Liver (tissue), 9 donors: ENCODE results near the gene PSMB4. TPM values are rescaled to one million over a fixed set of nuclear protein-coding genes. Genes with fewer than 3 reads are reported as not detected.

Source experiments
- DNase-seq: peaks from one replicate; pipeline ENCODE4 v3.0.0-alpha.2; 2017; ENCODE audit warnings: low spot score
- H3K27ac ChIP-seq, 2 donors: one replicate each; pipeline ENCODE4 v1.7.0; 2013; ENCODE audit warnings: inconsistent platforms in 2 of 2, low read length in 2 of 2, control low read depth in 1 of 2, low read depth in 1 of 2, mild to moderate bottlenecking in 1 of 2
- H3K27me3 ChIP-seq, 4 donors: one replicate each; pipeline versions ENCODE4 v1.6.1 to v1.7.0; 2013; ENCODE audit warnings: low read length in 3 of 4, inconsistent platforms in 1 of 4, mild to moderate bottlenecking in 1 of 4, moderate library complexity in 1 of 4; ENCODE audit not compliant: control insufficient read depth in 4 of 4, insufficient read depth in 4 of 4
- H3K36me3 ChIP-seq, 4 donors: one replicate each; pipeline versions ENCODE4 v1.6.1 to v1.7.0; 2013; ENCODE audit warnings: low read length in 3 of 4, mild to moderate bottlenecking in 3 of 4, low read depth in 1 of 4, moderate library complexity in 1 of 4; ENCODE audit not compliant: control insufficient read depth in 4 of 4, insufficient read depth in 3 of 4
- H3K4me1 ChIP-seq, 4 donors: one replicate each; pipeline versions ENCODE4 v1.6.1 to v1.7.0; 2013; ENCODE audit warnings: low read length in 3 of 4, mild to moderate bottlenecking in 3 of 4, moderate library complexity in 1 of 4; ENCODE audit not compliant: control insufficient read depth in 4 of 4, insufficient read depth in 4 of 4
- H3K4me3 ChIP-seq, 3 donors: one replicate each; pipeline versions ENCODE4 v1.6.1 to v1.7.0; 2013; ENCODE audit warnings: low read length in 3 of 3, control low read depth in 1 of 3, low read depth in 1 of 3, mild to moderate bottlenecking in 1 of 3
- H3K9ac ChIP-seq, 2 donors: one replicate each; pipeline ENCODE4 v1.7.0; 2013; ENCODE audit warnings: low read length in 2 of 2, mild to moderate bottlenecking in 2 of 2, moderate library complexity in 2 of 2, control low read depth in 1 of 2, low read depth in 1 of 2
- H3K9me3 ChIP-seq, 4 donors: one replicate each; pipeline versions ENCODE4 v1.6.1 to v1.7.0; 2013; ENCODE audit warnings: low read length in 3 of 4; ENCODE audit not compliant: control insufficient read depth in 4 of 4
- EGR1 ChIP-seq, 2 donors: IDR thresholded peaks; 2 replicates each; pipeline ENCODE4 v1.6.1; 2016 to 2018; ENCODE audit warnings: antibody characterized with exemption in 2 of 2, low read depth in 2 of 2
- FOXA1 ChIP-seq: IDR thresholded peaks from 2 replicates; pipeline ENCODE4 v1.6.1; 2016; ENCODE audit warnings: antibody characterized with exemption
- FOXA2 ChIP-seq: IDR thresholded peaks from 2 replicates; pipeline ENCODE4 v1.6.1; 2016; ENCODE audit warnings: antibody characterized with exemption
- GABPA ChIP-seq, 2 donors: IDR thresholded peaks in 1 of 2; conservative IDR thresholded peaks in 1 of 2; 2 replicates each; pipeline ENCODE4 v1.6.1; 2016; ENCODE audit warnings: antibody characterized with exemption in 2 of 2, mild to moderate bottlenecking in 1 of 2, moderate library complexity in 1 of 2
- HNF4A ChIP-seq, 2 donors: conservative IDR thresholded peaks; 2 replicates each; pipeline ENCODE4 v1.6.1; 2016; ENCODE audit warnings: antibody characterized with exemption in 2 of 2, mild to moderate bottlenecking in 2 of 2
- JUND ChIP-seq, 2 donors: IDR thresholded peaks; 2 replicates each; pipeline ENCODE4 v1.6.1; 2016; ENCODE audit warnings: antibody characterized with exemption in 2 of 2
- RAD21 ChIP-seq, 2 donors: IDR thresholded peaks; 2 replicates each; pipeline ENCODE4 v1.6.1; 2016; ENCODE audit warnings: antibody characterized with exemption in 2 of 2, mild to moderate bottlenecking in 2 of 2
- RXRA ChIP-seq, 2 donors: IDR thresholded peaks; 2 replicates each; pipeline ENCODE4 v1.6.1; 2017 to 2018; ENCODE audit warnings: antibody characterized with exemption in 2 of 2, mild to moderate bottlenecking in 1 of 2
- SP1 ChIP-seq: IDR thresholded peaks from 2 replicates; pipeline ENCODE4 v1.6.1; 2018; ENCODE audit warnings: antibody characterized with exemption, mild to moderate bottlenecking
- WGBS: extraction: QIAGEN DNeasy Blood & Tissue Kit; methylation state at CpG from one replicate; pipeline ENCODE4 v1.1.7; 2013; 5-methylcytosine and 5-hydroxymethylcytosine counted together
- polyA plus RNA-seq, 2 donors: library from polyadenylated mRNA; stranded (reverse) in 1 of 2; unstranded in 1 of 2; fragments of 200-250 nt in 1 of 2; fragments of >200 nt in 1 of 2; fragmentation: Nextera tagmentation in 1 of 2; extraction: Ambion mirVana in 1 of 2; gene quantifications; one replicate each; pipeline versions ENCODE4 v1.2.1 to v1.2.3, GENCODE V29; 2013 to 2015
- total RNA-seq, 2 donors: library from RNA; depleted of rRNA; stranded (reverse); fragments of >200 nt; gene quantifications; one replicate each; pipeline ENCODE4 v1.2.3, GENCODE V29; 2014
- TF ChIP-seq, protein P1 (sequence below): IDR thresholded peaks from 2 replicates; pipeline ENCODE4 v1.6.1; 2016; ENCODE audit warnings: antibody characterized with exemption
- TF ChIP-seq, protein P2 (sequence below): IDR thresholded peaks from 2 replicates; pipeline ENCODE4 v1.6.1; 2016; ENCODE audit warnings: antibody characterized with exemption, mild to moderate bottlenecking
- TF ChIP-seq, protein P3 (sequence below): IDR thresholded peaks from 2 replicates; pipeline ENCODE4 v1.6.1; 2016; ENCODE audit warnings: antibody characterized with exemption
- TF ChIP-seq, protein P4 (sequence below): fragments of 150-350 bp; IDR thresholded peaks from 2 replicates; pipeline ENCODE4 v1.5.1; 2017; ENCODE audit warnings: improper control_type of control experiment, low read depth, low read length; ENCODE audit not compliant: missing input control
- TF ChIP-seq, protein P5 (sequence below): IDR thresholded peaks from 2 replicates; pipeline ENCODE4 v1.6.1; 2016; ENCODE audit warnings: antibody characterized with exemption
- donor health status: healthy.
- donor health status: healthy.
- donor health status: healthy.
- donor health status: healthy.
- donor health status: healthy.

The PSMB4 gene
- total and polyA plus RNA-seq, 4 donors = 130 to 228 (median 202) TPM

DNA sequence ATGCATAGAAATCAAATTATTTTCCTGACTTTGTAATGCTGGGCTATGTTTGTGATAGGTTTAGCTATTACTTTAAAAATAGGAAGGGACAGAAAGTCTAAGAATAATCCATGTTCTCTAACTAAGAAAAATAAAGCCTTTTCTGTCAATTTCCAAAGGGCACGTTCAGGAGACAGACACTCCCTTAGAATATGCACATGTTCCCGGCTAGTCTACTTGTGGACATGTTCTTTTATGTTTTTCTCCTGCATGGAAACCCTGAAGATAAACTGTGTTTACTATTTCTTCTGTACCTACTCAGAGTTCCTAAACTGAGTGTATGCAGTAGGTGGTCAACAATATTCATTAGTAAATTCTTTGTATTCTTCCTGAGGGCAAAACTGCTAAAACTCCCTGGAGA, 12.5 kb downstream of the PSMB4 start:
- Histone ChIP-seq H3K36me3 (peaks cover 11 to 73% (median 59%) of the 10 kb centered on the region in 4 donors), H3K9ac (no peak overlapping the region), H3K27ac (no peak overlapping the region), H3K4me1 (no peaks in the 10 kb centered on the region), H3K27me3 (no peaks in the 10 kb centered on the region), H3K9me3 (no peaks in the 10 kb centered on the region), H3K4me3 (no peak overlapping the region)
- DNase-seq = no peak
- no peak for TF ChIP-seq GABPA (IDR thresholded peaks at IDR 0.05 in 1 of 2, conservative IDR thresholded peaks at IDR 0.05 in 1 of 2)
- TF ChIP-seq, protein P1, sequence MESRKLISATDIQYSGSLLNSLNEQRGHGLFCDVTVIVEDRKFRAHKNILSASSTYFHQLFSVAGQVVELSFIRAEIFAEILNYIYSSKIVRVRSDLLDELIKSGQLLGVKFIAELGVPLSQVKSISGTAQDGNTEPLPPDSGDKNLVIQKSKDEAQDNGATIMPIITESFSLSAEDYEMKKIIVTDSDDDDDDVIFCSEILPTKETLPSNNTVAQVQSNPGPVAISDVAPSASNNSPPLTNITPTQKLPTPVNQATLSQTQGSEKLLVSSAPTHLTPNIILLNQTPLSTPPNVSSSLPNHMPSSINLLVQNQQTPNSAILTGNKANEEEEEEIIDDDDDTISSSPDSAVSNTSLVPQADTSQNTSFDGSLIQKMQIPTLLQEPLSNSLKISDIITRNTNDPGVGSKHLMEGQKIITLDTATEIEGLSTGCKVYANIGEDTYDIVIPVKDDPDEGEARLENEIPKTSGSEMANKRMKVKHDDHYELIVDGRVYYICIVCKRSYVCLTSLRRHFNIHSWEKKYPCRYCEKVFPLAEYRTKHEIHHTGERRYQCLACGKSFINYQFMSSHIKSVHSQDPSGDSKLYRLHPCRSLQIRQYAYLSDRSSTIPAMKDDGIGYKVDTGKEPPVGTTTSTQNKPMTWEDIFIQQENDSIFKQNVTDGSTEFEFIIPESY = no peak
- TF ChIP-seq SP1 = no peak
- TF ChIP-seq RXRA (IDR thresholded peaks at IDR 0.05) = no peak
- TF ChIP-seq, protein P2, sequence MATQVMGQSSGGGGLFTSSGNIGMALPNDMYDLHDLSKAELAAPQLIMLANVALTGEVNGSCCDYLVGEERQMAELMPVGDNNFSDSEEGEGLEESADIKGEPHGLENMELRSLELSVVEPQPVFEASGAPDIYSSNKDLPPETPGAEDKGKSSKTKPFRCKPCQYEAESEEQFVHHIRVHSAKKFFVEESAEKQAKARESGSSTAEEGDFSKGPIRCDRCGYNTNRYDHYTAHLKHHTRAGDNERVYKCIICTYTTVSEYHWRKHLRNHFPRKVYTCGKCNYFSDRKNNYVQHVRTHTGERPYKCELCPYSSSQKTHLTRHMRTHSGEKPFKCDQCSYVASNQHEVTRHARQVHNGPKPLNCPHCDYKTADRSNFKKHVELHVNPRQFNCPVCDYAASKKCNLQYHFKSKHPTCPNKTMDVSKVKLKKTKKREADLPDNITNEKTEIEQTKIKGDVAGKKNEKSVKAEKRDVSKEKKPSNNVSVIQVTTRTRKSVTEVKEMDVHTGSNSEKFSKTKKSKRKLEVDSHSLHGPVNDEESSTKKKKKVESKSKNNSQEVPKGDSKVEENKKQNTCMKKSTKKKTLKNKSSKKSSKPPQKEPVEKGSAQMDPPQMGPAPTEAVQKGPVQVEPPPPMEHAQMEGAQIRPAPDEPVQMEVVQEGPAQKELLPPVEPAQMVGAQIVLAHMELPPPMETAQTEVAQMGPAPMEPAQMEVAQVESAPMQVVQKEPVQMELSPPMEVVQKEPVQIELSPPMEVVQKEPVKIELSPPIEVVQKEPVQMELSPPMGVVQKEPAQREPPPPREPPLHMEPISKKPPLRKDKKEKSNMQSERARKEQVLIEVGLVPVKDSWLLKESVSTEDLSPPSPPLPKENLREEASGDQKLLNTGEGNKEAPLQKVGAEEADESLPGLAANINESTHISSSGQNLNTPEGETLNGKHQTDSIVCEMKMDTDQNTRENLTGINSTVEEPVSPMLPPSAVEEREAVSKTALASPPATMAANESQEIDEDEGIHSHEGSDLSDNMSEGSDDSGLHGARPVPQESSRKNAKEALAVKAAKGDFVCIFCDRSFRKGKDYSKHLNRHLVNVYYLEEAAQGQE = no peak
- TF ChIP-seq JUND (IDR thresholded peaks at IDR 0.05) = no peak
- TF ChIP-seq, protein P3, sequence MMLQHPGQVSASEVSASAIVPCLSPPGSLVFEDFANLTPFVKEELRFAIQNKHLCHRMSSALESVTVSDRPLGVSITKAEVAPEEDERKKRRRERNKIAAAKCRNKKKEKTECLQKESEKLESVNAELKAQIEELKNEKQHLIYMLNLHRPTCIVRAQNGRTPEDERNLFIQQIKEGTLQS = no peak
- TF ChIP-seq EGR1 (IDR thresholded peaks at IDR 0.05; ENCODE audit: low read depth in 2 of 2) = no peak
- TF ChIP-seq FOXA1 = no peak
- TF ChIP-seq, protein P4, sequence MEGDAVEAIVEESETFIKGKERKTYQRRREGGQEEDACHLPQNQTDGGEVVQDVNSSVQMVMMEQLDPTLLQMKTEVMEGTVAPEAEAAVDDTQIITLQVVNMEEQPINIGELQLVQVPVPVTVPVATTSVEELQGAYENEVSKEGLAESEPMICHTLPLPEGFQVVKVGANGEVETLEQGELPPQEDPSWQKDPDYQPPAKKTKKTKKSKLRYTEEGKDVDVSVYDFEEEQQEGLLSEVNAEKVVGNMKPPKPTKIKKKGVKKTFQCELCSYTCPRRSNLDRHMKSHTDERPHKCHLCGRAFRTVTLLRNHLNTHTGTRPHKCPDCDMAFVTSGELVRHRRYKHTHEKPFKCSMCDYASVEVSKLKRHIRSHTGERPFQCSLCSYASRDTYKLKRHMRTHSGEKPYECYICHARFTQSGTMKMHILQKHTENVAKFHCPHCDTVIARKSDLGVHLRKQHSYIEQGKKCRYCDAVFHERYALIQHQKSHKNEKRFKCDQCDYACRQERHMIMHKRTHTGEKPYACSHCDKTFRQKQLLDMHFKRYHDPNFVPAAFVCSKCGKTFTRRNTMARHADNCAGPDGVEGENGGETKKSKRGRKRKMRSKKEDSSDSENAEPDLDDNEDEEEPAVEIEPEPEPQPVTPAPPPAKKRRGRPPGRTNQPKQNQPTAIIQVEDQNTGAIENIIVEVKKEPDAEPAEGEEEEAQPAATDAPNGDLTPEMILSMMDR = no peak
- TF ChIP-seq, protein P5, sequence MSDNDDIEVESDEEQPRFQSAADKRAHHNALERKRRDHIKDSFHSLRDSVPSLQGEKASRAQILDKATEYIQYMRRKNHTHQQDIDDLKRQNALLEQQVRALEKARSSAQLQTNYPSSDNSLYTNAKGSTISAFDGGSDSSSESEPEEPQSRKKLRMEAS = no peak
- WGBS = 95% methylated on average over 2 of the region's 2 CpGs

DNA sequence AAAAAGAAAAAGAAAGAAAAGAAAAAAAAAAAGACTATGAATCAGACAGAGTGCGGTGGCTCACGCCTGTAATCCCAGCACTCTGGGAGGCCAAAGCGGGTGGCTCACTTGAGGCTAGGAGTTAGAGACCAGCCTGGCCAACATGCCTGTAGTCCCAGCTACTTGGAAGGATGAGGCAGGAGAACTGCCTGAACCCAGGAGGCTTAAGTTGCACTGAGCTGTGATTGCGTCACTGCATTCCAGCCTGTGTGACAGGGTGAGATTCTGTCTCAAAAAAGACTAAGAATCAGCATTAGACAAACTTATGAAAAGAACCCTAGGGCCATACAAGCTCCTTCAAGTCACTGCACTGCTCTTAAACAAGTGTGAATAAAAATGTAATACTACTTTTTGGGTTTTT, 16.9 kb downstream of the PSMB4 start:
- 99% methylated on average over 4 of the region's 4 CpGs for WGBS
- H3K4me1 ChIP-seq = no peaks in the 10 kb centered on the region
- H3K27me3 ChIP-seq = no peaks in the 10 kb centered on the region
- H3K36me3 ChIP-seq = peaks cover 11 to 51% (median 30%) of the 10 kb centered on the region in 4 donors
- no peak overlapping the region for H3K27ac ChIP-seq
- H3K9ac ChIP-seq = no peak overlapping the region
- TF ChIP-seq HNF4A (conservative IDR thresholded peaks at IDR 0.05) (no peak), FOXA1 (no peak), RAD21 (IDR thresholded peaks at IDR 0.05) (no peak), FOXA2 (no peak), EGR1 (IDR thresholded peaks at IDR 0.05; ENCODE audit: low read depth in 2 of 2) (no peak)
- TF ChIP-seq, protein P2 = no peak
- no peak for DNase-seq
- H3K4me3 ChIP-seq = no peak overlapping the region
- H3K9me3 ChIP-seq = no peaks in the 10 kb centered on the region
